ENCODE data around the gene MPND.

Gene MPND

GRCh38 chr19:4409123-4409933, 66.0 kb downstream of the MPND start:
- DNase-seq = no peak
